ENCODE results near the gene HMG20A.

HMG20A gene

DNA sequence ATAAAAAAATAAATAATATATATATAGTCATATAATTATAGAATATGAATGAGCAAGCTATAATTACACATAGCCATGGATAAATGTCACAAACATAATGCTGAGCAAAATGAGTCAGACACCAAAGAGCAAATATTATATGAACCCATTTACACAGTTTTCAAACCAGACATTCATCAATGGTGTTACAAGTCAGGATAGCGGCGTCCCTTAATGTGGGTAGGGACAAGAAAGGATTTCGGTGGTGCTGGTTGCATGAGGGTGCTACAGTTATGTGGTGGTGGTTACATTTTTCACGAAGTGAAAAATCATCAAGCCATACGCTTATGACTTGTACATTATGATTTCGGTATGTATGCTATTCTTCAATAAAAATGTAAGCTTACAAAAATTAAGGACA is 100.5 kb downstream of the HMG20A start:
- no peak for DNase-seq (ENCODE audit: low read depth)

DNA sequence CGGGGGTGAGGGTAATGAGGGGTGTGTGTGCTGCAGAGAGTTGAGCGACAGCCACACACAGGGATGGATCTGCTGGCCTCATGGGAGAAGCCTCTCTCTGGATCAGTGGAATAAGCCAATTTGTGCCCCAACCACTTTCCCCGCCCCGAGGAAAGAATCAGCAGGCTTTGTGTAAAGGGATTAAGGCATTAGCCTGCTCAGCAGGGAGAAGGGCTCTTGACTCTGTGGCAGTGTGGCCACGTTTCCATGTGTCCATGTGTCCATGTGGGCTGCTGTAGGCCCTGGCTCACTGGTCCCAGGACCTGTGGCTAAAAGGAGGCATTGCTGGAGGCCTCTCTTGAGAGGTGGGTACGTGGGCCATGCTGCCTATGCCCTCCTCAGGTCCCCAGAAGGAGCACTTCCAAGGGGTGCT is 104.7 kb downstream of the HMG20A start:
- no peak for DNase-seq (ENCODE audit: low read depth)

DNA sequence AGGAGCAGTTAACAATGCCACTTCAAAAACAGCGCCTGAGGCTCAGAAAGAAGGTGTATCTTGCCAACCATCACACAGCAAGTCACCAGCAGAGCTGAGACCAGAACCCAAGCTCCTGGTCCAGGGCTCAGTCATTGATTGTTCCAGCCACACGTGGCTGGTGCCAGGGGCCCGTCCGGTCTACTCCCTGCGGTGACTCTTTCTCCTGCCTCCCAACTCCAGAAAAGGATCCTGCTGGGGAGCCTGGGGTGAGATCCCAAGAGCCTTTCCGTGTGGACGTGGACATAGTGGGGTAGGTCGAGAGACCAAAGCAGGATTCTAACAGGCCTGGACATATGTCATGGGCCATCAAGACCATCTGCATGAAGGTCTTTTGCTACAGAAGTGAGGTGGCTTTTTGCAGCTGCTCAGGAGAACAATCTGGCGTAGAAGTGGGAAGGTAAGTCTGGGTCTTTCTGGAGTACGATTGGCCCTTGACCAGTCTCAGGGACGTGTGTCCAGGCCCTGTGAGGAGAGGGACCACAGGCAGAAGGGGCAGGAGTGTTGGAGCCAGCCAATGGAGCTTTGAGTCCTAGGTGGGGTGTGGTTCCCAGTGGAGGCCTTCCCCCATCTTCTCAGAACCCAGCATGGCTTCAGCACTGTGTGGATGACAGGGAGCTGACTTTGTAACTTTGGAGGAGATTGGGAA is 105.4 kb downstream of the HMG20A start:
- no peak for DNase-seq (ENCODE audit: low read depth)

DNA sequence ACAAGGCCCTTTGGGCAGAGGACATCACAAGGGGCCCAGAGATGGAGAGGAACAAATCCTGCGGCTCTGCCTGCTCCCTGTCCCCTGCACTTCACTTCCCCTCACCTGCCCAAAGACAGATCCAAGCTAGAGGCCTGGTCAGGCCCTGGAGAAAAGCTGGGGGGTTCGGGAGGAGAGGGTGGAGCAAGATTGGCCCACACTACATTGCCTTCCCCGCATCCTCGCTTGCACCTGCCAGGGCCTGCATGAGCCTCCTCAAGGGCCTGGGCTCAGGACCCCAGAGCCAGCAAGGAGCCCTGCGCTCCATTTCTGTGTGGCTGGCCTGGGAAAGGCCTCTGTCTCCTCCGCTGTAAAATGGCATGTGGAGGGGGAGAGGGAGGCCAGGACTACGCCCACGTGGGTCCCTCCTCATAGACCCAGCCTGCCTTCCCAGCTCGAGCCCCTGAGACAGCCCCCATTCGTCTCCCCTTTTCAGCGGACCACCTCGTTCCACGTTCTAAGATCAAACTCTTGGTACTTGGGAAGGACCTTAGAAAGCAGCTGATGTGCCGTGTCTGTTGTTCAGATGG is 106.0 kb downstream of the HMG20A start:
- no peak for DNase-seq (ENCODE audit: low read depth)

DNA sequence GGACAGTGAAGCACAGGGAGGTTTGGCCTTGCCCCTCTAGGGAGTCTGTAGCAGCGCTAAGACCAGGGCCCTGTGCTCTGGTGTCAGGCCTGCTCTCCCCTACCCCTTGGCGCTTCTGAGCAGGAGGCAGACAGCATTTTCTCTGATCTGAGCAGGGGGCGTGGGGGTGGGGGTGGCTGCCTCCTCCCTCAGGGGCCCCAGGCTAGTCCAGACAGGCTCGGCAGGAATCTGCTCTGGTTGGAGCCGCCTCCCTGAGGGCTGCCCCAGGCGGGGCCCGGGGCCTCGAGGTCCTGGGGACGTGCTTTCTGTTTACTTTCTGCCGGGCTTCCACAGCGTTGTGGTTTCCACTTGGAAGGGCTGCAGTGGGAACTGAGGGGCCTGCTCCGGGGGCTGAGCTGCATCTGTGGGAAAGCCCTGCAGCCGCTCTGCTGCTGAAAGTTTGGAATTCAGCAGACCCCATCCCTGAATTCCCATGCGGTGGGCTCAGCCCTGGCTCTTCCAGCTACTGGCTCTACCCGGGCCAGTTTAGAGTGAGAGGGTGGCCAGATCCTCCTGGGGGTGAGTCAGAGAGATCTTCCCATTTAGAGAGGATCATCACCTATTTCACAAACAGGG is 106.6 kb downstream of the HMG20A start:
- no peak for DNase-seq (ENCODE audit: low read depth)

DNA sequence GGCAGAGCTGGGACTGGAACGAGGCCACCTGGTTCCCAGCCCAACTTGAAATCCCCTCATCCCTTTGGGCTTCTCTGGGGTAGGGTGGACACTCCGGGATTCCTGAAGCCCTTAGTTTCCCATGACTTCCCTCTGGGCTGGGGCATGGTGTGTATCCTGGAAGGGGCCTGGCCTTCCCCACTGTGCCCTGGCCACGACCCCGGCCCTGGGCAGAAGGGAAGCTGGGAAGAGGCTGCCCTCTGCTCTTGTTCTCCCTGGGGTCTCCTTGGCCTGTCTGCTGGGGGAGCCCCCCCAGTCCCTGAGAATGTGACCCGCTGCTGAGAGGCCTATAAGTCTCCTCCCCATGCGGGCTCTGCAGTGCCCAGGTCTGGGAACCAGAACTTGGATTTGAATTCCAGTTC is 107.1 kb downstream of the HMG20A start:
- DNase-seq (ENCODE audit: low read depth), result no peak

DNA sequence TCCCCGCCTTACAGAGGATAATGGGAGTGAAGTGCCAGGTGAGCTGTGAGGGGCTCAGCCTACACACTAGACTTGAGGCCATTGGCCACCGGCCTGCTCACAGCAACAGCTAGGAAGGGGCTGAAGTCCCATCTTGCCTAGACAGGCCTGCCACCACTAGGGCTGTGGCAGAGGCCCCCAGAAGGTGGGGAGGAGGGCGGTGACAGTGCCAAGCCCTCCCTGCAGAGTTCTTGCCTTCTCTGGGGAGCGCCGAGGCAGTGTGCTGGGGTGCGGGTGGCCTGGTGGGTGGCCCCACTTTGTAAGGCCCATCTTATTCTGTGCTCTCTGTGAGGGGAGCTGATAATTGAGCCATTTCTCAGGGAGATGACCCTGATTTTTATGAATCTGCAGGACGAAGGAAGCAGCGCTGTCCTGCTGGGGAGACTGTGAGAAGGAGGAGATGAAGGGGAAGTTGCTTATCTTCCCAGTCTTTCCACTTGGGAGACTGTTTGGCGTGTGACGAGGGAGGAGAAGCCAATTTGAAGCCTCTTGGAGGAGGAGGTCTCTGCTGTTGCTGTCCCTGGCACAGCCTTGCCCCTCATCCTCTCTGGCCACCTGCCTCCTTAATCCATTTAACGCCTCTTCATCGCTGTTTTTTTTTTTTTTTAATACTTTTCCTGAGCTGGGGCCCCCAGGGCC is 107.7 kb downstream of the HMG20A start:
- no peak for DNase-seq (ENCODE audit: low read depth)

DNA sequence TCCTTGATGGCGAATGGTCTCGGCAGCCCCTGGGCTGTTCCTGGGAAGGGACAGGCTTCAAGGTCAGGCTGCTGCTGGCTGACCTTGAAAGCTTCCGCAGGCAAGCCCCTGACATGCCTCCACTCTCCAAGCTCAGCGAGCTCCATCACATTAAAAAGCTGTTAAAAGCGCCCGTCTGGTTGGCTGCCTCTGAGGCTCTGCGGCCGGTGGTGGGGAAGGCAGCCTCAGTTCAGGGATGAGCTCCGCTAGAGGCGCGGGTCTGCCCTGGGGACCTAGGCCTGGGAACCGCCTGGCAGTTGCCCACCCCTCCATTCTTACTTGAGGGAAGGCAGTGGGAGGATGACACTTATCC is 108.3 kb downstream of the HMG20A start:
- no peak for DNase-seq (ENCODE audit: low read depth)

DNA sequence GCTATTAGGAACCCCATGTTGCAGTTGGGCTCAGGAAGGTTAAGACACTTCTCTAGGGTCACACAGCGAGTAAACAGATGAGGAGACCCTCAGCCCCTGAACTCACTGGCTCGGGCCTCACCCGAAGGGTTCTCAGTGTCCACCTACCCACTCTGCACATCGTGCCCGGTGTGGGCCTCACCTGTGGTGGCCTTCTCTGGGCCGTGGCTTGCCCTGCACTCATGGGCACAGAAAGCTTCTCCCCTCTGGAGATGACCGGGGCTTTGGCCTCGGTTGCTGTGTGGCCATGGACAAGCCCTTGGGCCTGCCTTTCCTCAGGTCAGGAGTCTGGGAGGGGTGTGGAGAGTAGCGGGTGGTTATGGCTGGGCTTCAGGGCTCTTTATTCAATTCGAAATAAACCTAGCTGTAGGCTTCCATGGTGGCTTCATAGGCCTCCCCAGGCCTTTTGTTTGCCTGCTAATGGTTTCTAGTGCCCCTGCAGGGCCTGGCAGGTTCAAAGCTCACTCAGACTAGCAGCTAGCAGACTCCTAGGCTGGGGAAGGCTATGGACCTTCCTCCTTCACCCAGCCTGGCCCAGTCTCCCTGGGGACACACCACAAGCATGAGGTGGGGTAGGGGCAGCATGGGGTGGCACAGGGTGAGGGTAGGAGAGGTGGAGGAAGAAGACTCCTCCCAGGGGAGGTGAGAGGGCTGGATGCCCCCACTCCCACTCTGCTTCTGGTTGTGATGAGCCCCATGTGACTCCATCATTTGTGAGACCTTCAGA is 108.9 kb downstream of the HMG20A start:
- no peak for DNase-seq (ENCODE audit: low read depth)

DNA sequence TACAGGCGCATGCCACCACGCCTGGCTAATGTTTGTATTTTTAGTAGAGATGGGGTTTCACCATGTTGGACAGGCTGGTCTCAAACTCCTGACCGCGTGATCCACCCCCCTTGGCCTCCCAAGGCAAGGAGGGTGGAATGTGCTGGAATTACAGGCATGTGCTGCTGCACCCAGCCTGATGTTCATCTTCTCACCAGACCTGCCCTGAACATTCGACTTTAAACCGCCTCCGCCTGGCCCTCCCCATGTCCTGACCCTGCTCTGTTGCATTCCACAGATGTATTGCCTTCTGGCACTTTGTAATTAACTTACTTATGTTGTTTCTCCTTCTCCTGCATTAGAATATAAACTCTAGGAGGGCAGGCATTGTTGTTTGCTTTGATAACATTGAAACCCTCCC is 109.9 kb downstream of the HMG20A start:
- DNase-seq (ENCODE audit: low read depth), result no peak

DNA sequence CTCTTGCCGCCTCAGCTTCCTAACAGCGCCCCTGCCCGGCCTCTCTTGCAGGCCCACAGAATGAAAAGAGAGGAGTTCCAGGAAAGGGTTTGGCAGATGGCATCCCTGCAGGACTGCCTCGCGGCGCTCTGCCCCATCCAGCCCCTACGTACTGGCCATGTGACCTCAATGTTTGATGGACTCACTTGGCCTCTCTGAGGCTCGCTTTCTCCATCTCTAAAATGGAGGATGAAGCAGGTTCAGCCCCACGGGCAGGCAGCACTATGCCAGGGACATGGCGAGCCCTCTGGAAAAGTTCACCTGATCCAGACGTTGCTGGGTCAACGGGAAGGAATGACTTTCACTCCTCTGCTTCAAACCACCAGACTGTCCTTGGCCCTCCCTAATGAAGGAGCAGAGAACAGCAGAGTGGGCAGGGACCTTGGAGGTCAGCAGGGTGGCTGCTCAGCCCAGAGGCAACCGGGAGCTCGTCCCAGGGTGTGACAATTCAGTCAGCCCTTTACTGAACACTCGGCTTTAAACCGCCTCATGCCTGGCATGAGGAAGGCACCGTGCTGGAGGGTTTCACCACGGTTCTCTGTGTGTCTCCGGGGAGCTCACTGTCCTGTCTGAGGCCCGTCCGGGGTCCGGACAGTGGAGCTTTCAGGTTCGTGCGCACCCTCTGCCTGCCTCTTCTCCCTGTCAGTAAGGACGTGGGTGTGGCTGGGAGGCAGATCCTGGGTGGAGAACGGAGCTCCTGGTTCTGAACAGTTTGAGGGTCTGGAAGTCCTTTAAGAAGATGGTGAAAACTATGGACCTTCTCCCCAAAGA is 110.7 kb downstream of the HMG20A start:
- DNase-seq (ENCODE audit: low read depth), result no peak

DNA sequence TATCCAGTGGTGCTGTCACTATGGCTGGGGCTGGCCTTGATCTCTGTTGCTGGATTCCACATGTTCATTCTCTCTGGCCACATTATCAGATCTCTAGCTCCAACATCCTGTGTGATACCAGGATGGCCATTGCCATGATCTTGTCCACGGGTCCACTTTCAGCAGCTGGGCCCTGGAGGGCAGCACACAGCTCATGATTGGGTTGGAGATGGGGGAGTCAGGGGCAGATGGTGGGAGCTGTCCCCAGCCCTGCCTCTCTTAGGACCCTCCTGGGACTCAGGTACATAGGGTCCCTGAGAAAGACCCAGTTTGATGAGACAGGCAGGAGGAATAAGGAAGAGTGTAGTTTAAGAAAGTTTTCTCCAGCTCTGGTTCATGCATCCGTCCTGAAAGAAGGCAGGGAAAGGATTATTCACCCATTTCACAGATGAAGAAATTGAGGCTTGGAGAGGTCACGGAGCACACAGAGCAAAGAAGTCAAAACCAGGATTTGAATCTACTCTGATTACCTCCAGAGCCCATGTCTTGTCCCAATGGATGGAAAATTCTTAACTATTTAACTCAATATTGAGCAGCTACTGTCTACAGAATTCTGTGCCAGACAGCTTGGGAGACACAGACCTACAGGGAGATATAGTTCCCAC is 111.5 kb downstream of the HMG20A start:
- DNase-seq (ENCODE audit: low read depth), result no peak

DNA sequence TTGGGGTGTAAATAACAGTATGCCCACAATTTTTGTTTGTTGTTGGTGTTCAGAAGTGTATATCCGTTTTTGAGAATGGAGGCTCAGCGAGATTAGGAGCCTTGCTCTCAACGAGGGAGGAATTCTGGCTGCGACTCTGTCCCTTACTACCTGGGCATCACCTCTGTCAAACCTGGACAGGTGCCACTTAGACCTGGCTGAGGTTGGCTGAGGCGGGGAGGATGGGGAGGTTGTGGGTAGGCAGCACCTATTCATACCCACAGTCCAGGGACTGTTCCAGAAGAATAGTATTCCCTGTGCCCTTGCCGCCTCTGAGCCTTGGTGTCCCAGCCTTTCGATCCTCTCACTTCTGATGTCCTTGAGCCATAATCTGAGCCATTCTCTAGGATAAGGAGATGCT is 112.2 kb downstream of the HMG20A start:
- no peak for DNase-seq (ENCODE audit: low read depth)

DNA sequence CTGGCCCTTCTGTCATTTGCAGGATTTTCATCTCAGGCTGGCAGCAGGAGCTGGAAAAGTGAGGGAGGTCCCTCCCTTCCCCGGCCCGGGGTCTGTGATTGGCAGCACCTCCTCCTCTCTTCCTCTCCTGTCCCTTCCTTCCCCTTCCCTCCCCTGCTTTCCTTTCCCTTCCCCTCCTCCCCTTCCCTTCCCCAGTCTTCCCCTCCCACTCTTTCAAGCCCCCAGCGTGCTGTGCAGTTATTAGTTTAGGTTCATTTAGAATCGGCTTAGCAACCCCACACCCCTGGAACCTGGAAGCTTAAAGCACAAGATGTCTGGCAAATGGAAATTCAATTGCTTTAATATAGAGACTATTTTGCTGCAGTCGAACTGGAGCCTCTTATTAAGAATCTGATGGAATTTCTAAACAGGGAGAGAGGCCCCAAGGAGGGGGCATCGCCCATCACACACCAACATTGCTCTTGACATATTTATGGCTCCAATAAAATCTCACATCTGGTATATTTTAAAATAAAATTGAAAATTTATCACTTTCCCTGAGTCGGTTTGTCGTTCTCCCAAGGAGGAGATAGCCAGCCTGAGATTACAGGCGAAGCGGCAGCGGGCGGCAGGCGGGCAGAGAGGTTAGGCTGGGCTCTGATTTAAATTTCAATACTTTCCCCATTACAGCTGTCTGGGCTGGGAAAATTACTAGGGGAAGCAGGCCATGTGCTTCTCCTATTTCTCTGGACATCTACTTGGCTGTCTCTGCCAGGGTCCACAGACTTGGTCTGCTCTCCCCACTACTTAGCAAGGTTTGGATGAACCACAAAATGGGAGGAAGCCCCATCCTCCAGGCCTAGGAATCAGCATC is 113.1 kb downstream of the HMG20A start:
- DNase-seq (ENCODE audit: low read depth), result no peak
